ENCODE data around the gene TES. TPM values are rescaled to one million over a fixed set of nuclear protein-coding genes. Genes with fewer than 3 reads are reported as not detected.
A peak's percentile ranks its signal among the peaks of the same experiment; 100 is the strongest.

TES gene
- total and polyA plus RNA-seq, 2 experiments from 2014 or later, result 37.3 to 38.3 TPM

- H3K9me2 ChIP-seq (ENCODE audit: insufficient read depth), result 0 out of 2 replicates have a peak, but pooled peaks cover 4% of the 10 kb centered on the region
- H3K27ac ChIP-seq (ENCODE audit: low read depth), result no peak overlapping the region
- H3F3A ChIP-seq (replicated peaks; ENCODE audit: low read depth), result no peaks in the 10 kb centered on the region
- Mint-ChIP-seq H3K9me3 (no peaks in the 10 kb centered on the region), H3K4me1 (no peaks in the 10 kb centered on the region), H3K27me3 (ENCODE audit: insufficient read depth, low read depth, poor library complexity) (no peaks in the 10 kb centered on the region), H3K4me3 (no peak overlapping the region), H3K27ac (no peak overlapping the region), H3K36me3 (ENCODE audit: low read depth) (no peaks in the 10 kb centered on the region)
- H3K4me1 ChIP-seq (ENCODE audit: insufficient read depth), result no peaks in the 10 kb centered on the region
- TF ChIP-seq ZNF462 (CRISPR knock-in tag; IDR thresholded peaks at IDR 0.05) (no peak), STAT1 (IDR thresholded peaks at IDR 0.05; ENCODE audit: unreplicated experiment) (no peak), ZNF114 (CRISPR knock-in tag; IDR thresholded peaks at IDR 0.05) (no peak), JUNB (IDR thresholded peaks at IDR 0.05; ENCODE audit: unreplicated experiment) (no peak), EZH2phosphoT487 (IDR thresholded peaks at IDR 0.05; ENCODE audit: unreplicated experiment) (no peak), CTCF (conservative IDR thresholded peaks at IDR 0.05; ENCODE audit: low read depth in 2 of 2) (no peak), CREB1 (CRISPR knock-in tag; IDR thresholded peaks at IDR 0.05; ENCODE audit: low read depth) (no peak), ZNF331 (CRISPR knock-in tag; IDR thresholded peaks at IDR 0.05; ENCODE audit: low read depth) (no peak), REST (IDR thresholded peaks at IDR 0.05; ENCODE audit: unreplicated experiment) (no peak), POLR2AphosphoS5 (IDR thresholded peaks at IDR 0.05; ENCODE audit: low read depth) (no peak), EZH2 (IDR thresholded peaks at IDR 0.05; ENCODE audit: low read depth, unreplicated experiment) (no peak), ETS1 (IDR thresholded peaks at IDR 0.05) (no peak), NANOG (IDR thresholded peaks at IDR 0.05; ENCODE audit: borderline replicate concordance) (no peak)
- DNase-seq (ENCODE audit: low spot score) (no peak), ATAC-seq (no peak)
- peak overlapping the region; percentile 50 for H2AFZ ChIP-seq
- H3K79me2 ChIP-seq (replicated peaks; ENCODE audit: insufficient read depth), result no peaks in the 10 kb centered on the region
- H4K20me1 ChIP-seq (replicated peaks; ENCODE audit: insufficient read depth), result no peaks in the 10 kb centered on the region
- H3K36me3 ChIP-seq (ENCODE audit: insufficient read depth), result no peaks in the 10 kb centered on the region
- no peak overlapping the region for H3K4me2 ChIP-seq
- no peaks in the 10 kb centered on the region for H3K27me3 ChIP-seq (ENCODE audit: insufficient read depth)
- no peak overlapping the region for H3K4me3 ChIP-seq
These were observed 96.2 kb downstream of the TES start for GRCh38 chr7:116306409-116307048.
